Uterus (tissue), 4 donors: ENCODE measurements around the gene ECHDC1. TPM values are rescaled to one million over a fixed set of nuclear protein-coding genes. Genes with fewer than 3 reads are reported as not detected.
"Not testable (repeated sequence)": the region's sequence is repeated elsewhere in the genome, so short reads cannot be mapped to it uniquely, and the experiment has no call there.

ENCODE experiments used
- DNase-seq, 2 donors: peaks; one replicate each; pipeline ENCODE4 v3.0.0-alpha.2; 2019 to 2020
- H3K27ac ChIP-seq, 2 donors: fragments of 200-600 bp; sonication (generic); 1 replicate in 1 of 2; 2 replicates in 1 of 2; pipeline ENCODE4 v1.5.1; 2016 to 2018
- H3K27me3 ChIP-seq, 2 donors: fragments of 200-600 bp; sonication (generic); one replicate each; pipeline ENCODE4 v1.5.1; 2018 to 2019; ENCODE audit warnings: control low read depth in 1 of 2
- H3K36me3 ChIP-seq, 2 donors: fragments of 200-600 bp; sonication (generic); one replicate each; pipeline ENCODE4 v1.5.1; 2019; ENCODE audit warnings: control low read depth in 1 of 2
- H3K4me1 ChIP-seq, 2 donors: fragments of 200-600 bp; sonication (generic); one replicate each; pipeline ENCODE4 v1.5.1; 2018 to 2019; ENCODE audit warnings: control low read depth in 1 of 2
- H3K4me3 ChIP-seq, 2 donors: fragments of 200-600 bp; sonication (generic); 1 replicate in 1 of 2; 2 replicates in 1 of 2; pipeline ENCODE4 v1.5.1; 2018 to 2019; ENCODE audit warnings: mild to moderate bottlenecking in 1 of 2
- H3K9me3 ChIP-seq, 2 donors: fragments of 200-600 bp; sonication (generic); one replicate each; pipeline ENCODE4 v1.5.1; 2019; ENCODE audit warnings: control low read depth in 1 of 2
- POLR2A ChIP-seq, 2 donors: fragments of 450-650 bp; IDR thresholded peaks; one replicate each; pipeline ENCODE4 v1.6.1; 2016; ENCODE audit warnings: antibody characterized with exemption in 2 of 2, mild to moderate bottlenecking in 1 of 2, moderate library complexity in 1 of 2
- intact Hi-C: fragments of 100-400 bp; cut with DNase I; formaldehyde crosslinking; loops from one replicate; pipeline ENCODE4 v1.15.1; 2023; ENCODE audit warnings: low total_unique reads
- total RNA-seq, 4 donors: library from RNA; depleted of rRNA in 3 of 4; stranded (reverse); fragments of >200 nt in 3 of 4; gene quantifications; one replicate each; pipeline versions ENCODE4 v1.1.0 to v1.2.4, GENCODE V29; 2014 to 2023
- TF ChIP-seq, protein P1 (sequence below), 4 experiments: fragments of 200-600 bp in 2 of 4; fragments of 450-650 bp in 2 of 4; sonication (generic) in 2 of 4; IDR thresholded peaks; one replicate each; pipeline ENCODE4 v1.5.1; 2016 to 2019; ENCODE audit warnings: antibody characterized with exemption in 4 of 4, mild to moderate bottlenecking in 2 of 4, moderate library complexity in 1 of 4
- donor health status: DM: yes; HTN: yes; CAD: no.

ECHDC1 gene
- total RNA-seq, 4 donors from 2014 or later: 7.4 to 109 (median 18.5) TPM

DNA sequence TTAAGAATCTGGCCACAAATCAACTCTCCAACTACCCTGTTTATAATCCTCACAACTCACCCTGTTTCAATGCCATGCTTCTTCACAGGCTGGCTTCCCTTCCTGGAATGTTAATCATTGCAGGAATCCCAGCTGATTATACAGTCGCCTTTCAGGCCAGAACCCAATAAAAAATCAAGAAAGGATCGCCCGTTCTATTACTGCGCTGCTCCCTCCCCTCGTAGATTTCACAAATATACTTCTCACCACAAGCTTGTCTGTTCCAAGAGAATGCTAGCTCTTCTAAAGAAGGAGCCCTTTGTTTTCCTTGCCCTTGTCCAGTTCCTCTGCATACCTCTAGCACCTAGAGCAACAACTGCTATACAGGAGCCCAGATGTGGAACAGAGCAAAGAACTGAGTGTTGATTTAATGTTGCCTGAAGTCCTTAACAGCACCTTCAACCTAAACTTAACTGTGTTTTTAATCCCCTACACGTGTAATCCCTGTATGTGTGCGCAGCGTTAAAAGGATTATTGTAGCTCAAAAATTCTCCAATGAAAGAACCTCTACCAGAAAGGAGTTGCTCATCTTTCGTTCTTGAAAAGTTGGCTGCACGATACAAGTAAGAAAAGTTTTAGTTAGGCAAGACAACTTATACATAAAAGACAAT lies 988 bp downstream of the ECHDC1 start:
- Histone ChIP-seq H3K9me3 (no peaks in the 10 kb centered on the region), H3K4me1 (no peaks in the 10 kb centered on the region), H3K4me3 (peak overlapping the region; percentile 71 to 79), H3K27ac (peak overlapping the region; percentile 71 to 87), H3K27me3 (no peaks in the 10 kb centered on the region), H3K36me3 (no peaks in the 10 kb centered on the region)
- TF ChIP-seq POLR2A (IDR thresholded peaks at IDR 0.05): no peak
- intact Hi-C loops: no loop called here
- DNase-seq: no peak

DNA sequence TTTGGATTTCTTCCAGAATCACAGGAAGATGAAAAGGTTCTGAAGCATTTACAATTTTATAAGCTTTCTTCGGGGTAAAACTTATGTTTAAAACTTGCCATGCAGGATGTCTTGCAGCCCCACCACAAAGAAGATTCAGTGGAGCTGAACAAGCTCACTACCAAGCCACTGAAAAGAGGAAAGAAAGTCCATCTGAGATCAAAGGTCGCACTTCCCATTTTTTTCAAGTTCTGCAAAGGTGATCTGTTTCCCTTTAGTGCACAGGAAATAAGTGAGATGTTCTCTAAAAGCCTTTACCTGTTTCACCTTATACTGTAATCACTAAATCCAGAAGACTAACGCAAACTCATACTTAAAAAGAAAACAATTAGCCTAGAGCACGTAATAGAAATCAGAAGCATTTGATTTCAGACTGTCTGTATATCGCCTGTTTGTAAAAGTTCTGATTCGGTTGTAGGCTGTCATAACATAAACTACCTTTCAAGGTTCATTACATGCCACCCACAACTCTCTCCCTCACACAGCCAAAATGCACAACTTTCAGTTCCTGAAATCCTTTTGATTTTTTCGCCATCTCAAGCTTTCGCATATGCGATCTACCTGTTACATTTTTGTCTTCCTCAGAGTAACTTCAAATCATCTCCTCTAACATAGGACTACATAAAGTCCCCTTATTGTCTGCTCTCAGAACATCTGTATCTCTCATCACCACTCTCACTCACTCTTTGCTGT lies 1.8 kb downstream of the ECHDC1 start:
- TF ChIP-seq, protein P1, sequence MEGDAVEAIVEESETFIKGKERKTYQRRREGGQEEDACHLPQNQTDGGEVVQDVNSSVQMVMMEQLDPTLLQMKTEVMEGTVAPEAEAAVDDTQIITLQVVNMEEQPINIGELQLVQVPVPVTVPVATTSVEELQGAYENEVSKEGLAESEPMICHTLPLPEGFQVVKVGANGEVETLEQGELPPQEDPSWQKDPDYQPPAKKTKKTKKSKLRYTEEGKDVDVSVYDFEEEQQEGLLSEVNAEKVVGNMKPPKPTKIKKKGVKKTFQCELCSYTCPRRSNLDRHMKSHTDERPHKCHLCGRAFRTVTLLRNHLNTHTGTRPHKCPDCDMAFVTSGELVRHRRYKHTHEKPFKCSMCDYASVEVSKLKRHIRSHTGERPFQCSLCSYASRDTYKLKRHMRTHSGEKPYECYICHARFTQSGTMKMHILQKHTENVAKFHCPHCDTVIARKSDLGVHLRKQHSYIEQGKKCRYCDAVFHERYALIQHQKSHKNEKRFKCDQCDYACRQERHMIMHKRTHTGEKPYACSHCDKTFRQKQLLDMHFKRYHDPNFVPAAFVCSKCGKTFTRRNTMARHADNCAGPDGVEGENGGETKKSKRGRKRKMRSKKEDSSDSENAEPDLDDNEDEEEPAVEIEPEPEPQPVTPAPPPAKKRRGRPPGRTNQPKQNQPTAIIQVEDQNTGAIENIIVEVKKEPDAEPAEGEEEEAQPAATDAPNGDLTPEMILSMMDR (IDR thresholded peaks at IDR 0.05): no peak
- no peak for TF ChIP-seq POLR2A (IDR thresholded peaks at IDR 0.05)
- no peaks in the 10 kb centered on the region for H3K4me1 ChIP-seq
- intact Hi-C loops: no loop called here
- DNase-seq: no peak
- H3K27ac ChIP-seq: no peak overlapping the region
- H3K36me3 ChIP-seq: no peaks in the 10 kb centered on the region
- H3K9me3 ChIP-seq: no peaks in the 10 kb centered on the region
- H3K4me3 ChIP-seq: peak overlapping the region in 1 of 2 donors; percentile 71
- H3K27me3 ChIP-seq: no peaks in the 10 kb centered on the region

- no peaks in the 10 kb centered on the region for H3K9me3 ChIP-seq
- no peaks in the 10 kb centered on the region for H3K27me3 ChIP-seq
- H3K27ac ChIP-seq: no peak overlapping the region
- intact Hi-C loops: no loop called here
- H3K4me1 ChIP-seq: no peaks in the 10 kb centered on the region
- H3K4me3 ChIP-seq: no peak overlapping the region
- H3K36me3 ChIP-seq: no peaks in the 10 kb centered on the region
- TF ChIP-seq POLR2A (IDR thresholded peaks at IDR 0.05): no peak
- TF ChIP-seq, protein P1 (IDR thresholded peaks at IDR 0.05): no peak
- no peak for DNase-seq
Observed at GRCh38 chr6:127340171-127340570, 3.2 kb downstream of the ECHDC1 start.

GRCh38 chr6:127338936-127339335 lies 4.5 kb downstream of the ECHDC1 start:
- H3K9me3 ChIP-seq: no peaks in the 10 kb centered on the region
- no peak for DNase-seq
- no peak overlapping the region for H3K4me3 ChIP-seq
- no peaks in the 10 kb centered on the region for H3K27me3 ChIP-seq
- TF ChIP-seq, protein P1 (IDR thresholded peaks at IDR 0.05): no peak
- TF ChIP-seq POLR2A (IDR thresholded peaks at IDR 0.05): no peak
- no peaks in the 10 kb centered on the region for H3K4me1 ChIP-seq
- no peak overlapping the region for H3K27ac ChIP-seq
- H3K36me3 ChIP-seq: no peaks in the 10 kb centered on the region
- intact Hi-C loops: no loop called here

GRCh38 chr6:127332383-127332961 lies 10.9 kb downstream of the ECHDC1 start:
- Histone ChIP-seq H3K27ac (no peak overlapping the region), H3K27me3 (no peaks in the 10 kb centered on the region), H3K9me3 (no peaks in the 10 kb centered on the region), H3K36me3 (no peaks in the 10 kb centered on the region), H3K4me3 (no peak overlapping the region), H3K4me1 (no peaks in the 10 kb centered on the region)
- TF ChIP-seq POLR2A (IDR thresholded peaks at IDR 0.05): no peak
- TF ChIP-seq, protein P1 (IDR thresholded peaks at IDR 0.05): no peak
- intact Hi-C loops: no loop called here
- no peak for DNase-seq

GRCh38 chr6:127331256-127331655 lies 12.2 kb downstream of the ECHDC1 start:
- DNase-seq, H3K27me3 ChIP-seq, H3K36me3 ChIP-seq, H3K4me3 ChIP-seq, H3K9me3 ChIP-seq, H3K27ac ChIP-seq, H3K4me1 ChIP-seq, intact Hi-C loops: not testable (repeated sequence)
